Caco-2 (cell line): ENCODE data around the gene ADCY7. TPM values are rescaled to one million over a fixed set of nuclear protein-coding genes. Genes with fewer than 3 reads are reported as not detected.

Source experiments
- BruUV-seq: library from RNA; stranded (reverse); fragments of 400-500 nt; replicated peaks from 2 replicates; lab custom pipeline; 2021; lab: Mats Ljungman, UMichigan
- CTCF ChIA-PET: fragments of 300-600 bp; sonication (Branson Sonifier 250); formaldehyde crosslinking; loops from one replicate; lab custom pipeline; 2022; ENCODE audit warnings: antibody characterized with exemption; lab: Charles Lee
- POLR2A ChIA-PET: fragments of 300-600 bp; sonication (Branson Sonifier 250); formaldehyde crosslinking; loops from one replicate; lab custom pipeline; 2022; ENCODE audit warnings: antibody characterized with exemption; lab: Charles Lee
- DNase-seq, 2 experiments: peaks; one replicate each; pipeline versions ENCODE4 v3.0.0 to v3.0.0-alpha.2; 2020 to 2022
- H3K27me3 ChIP-seq: replicated peaks from 2 replicates; pipeline ENCODE4 v1.6.0; 2011; ENCODE audit warnings: low read length; ENCODE audit not compliant: control insufficient read depth, insufficient read depth
- H3K36me3 ChIP-seq: 2 replicates; pipeline ENCODE4 v1.5.1; 2011; ENCODE audit warnings: low read length; ENCODE audit not compliant: control insufficient read depth, insufficient read depth
- H3K4me1 ChIP-seq: fragments of 250-450 bp; sonication (Bioruptor Pico); 2 replicates; pipeline ENCODE4 v1.5.1; 2020; ENCODE audit warnings: mild to moderate bottlenecking
- H3K4me3 ChIP-seq: 2 replicates; pipeline ENCODE4 v1.5.1; 2011; ENCODE audit warnings: low read depth, mild to moderate bottlenecking, control low read depth, low read length
- H3K9me3 ChIP-seq: fragments of 250-450 bp; sonication (Bioruptor Pico); 2 replicates; pipeline ENCODE4 v1.5.1; 2020; ENCODE audit warnings: mild to moderate bottlenecking, moderate library complexity
- H3K27ac Mint-ChIP-seq: one replicate; pipeline ENCODE4 v1.8.0; 2022; ENCODE audit warnings: mixed read lengths; ENCODE audit not compliant: unreplicated experiment
- H3K27me3 Mint-ChIP-seq: one replicate; pipeline ENCODE4 v1.8.0; 2022; ENCODE audit warnings: mixed read lengths; ENCODE audit not compliant: insufficient read depth, unreplicated experiment
- H3K36me3 Mint-ChIP-seq: one replicate; pipeline ENCODE4 v1.8.0; 2022; ENCODE audit warnings: mild to moderate bottlenecking, mixed read lengths; ENCODE audit not compliant: insufficient read depth, unreplicated experiment
- H3K4me1 Mint-ChIP-seq: one replicate; pipeline ENCODE4 v1.8.0; 2022; ENCODE audit warnings: low read depth, mixed read lengths; ENCODE audit not compliant: unreplicated experiment
- H3K4me3 Mint-ChIP-seq: one replicate; pipeline ENCODE4 v1.8.0; 2022; ENCODE audit warnings: mild to moderate bottlenecking, moderate library complexity, mixed read lengths; ENCODE audit not compliant: unreplicated experiment
- H3K9me3 Mint-ChIP-seq: one replicate; pipeline ENCODE4 v1.8.0; 2022; ENCODE audit warnings: mixed read lengths; ENCODE audit not compliant: unreplicated experiment
- CTCF ChIP-seq, 2 experiments: fragments of 200-600 bp in 1 of 2; IDR thresholded peaks; 1 replicate in 1 of 2; 2 replicates in 1 of 2; pipeline versions ENCODE4 v1.5.1 to v1.8.0; 2011 to 2022; ENCODE audit warnings: antibody characterized with exemption in 1 of 2, control low read depth in 1 of 2, inconsistent platforms in 1 of 2, low read depth in 1 of 2, low read length in 1 of 2, mild to moderate bottlenecking in 1 of 2, moderate library complexity in 1 of 2; ENCODE audit not compliant: insufficient read depth in 1 of 2, severe bottlenecking in 1 of 2, unreplicated experiment in 1 of 2
- intact Hi-C: fragments of 100-400 bp; cut with micrococcal nuclease; formaldehyde crosslinking; loops from one replicate; pipeline ENCODE4 v1.10.0; 2022; ENCODE audit not compliant: unreplicated experiment
- total RNA-seq: library from RNA; stranded (reverse); gene quantifications from 2 replicates; pipeline ENCODE4 v1.2.3, GENCODE V29; 2022

The ADCY7 gene
- total RNA-seq, 1 experiment from 2014 or later = 54.2 TPM

GRCh38 chr16:50324345-50324744 lies 58.0 kb downstream of the ADCY7 start:
- CTCF ChIA-PET = interaction anchor here (1.0 kb wide), 1 partner anchor 482 kb away, joined by 3 read pairs; no protein-coding TSS in a partner anchor

GRCh38 chr16:50326264-50326663 lies 59.9 kb downstream of the ADCY7 start:
- H3K4me1 ChIP-seq = peaks cover 14% of the 10 kb centered on the region
- no TSS peak for BruUV-seq
- H3K4me3 ChIP-seq = no peak overlapping the region
- Mint-ChIP-seq H3K27ac (no peak overlapping the region), H3K27me3 (no peaks in the 10 kb centered on the region), H3K4me1 (peaks cover 30% of the 10 kb centered on the region), H3K4me3 (no peak overlapping the region), H3K9me3 (no peaks in the 10 kb centered on the region), H3K36me3 (peaks cover 71% of the 10 kb centered on the region)
- ChIA-PET CTCF (interaction anchor here (1.1 to 2.1 kb wide), 3 partner anchors 13 to 41 kb away, joined by 6 to 12 read pairs (median 9); no protein-coding TSS in a partner anchor), POLR2A (no interaction called here)
- H3K36me3 ChIP-seq = peaks cover 3% of the 10 kb centered on the region
- H3K27me3 ChIP-seq = no peaks in the 10 kb centered on the region
- no peak for TF ChIP-seq CTCF (IDR thresholded peaks at IDR 0.05; ENCODE audit: insufficient read depth in 1 of 2, low read depth in 1 of 2, low read length in 1 of 2, severe bottlenecking in 1 of 2, unreplicated experiment in 1 of 2)
- no peaks in the 10 kb centered on the region for H3K9me3 ChIP-seq
- intact Hi-C loops = loop anchor here (10.0 kb wide), 2 partner anchors 301 to 419 kb away; partner anchors contain the start of genes CNEP1R1 and CYLD
- no peak for DNase-seq

More at GRCh38 chr16:50324345-50324744, 58.0 kb downstream of the ADCY7 start:
- Mint-ChIP-seq H3K27ac (no peak overlapping the region), H3K27me3 (no peaks in the 10 kb centered on the region), H3K36me3 (peaks cover 79% of the 10 kb centered on the region), H3K9me3 (no peaks in the 10 kb centered on the region), H3K4me3 (no peak overlapping the region), H3K4me1 (peaks cover 20% of the 10 kb centered on the region)
- POLR2A ChIA-PET = no interaction called here
- DNase-seq = no peak
- Histone ChIP-seq H3K36me3 (peaks cover 3% of the 10 kb centered on the region), H3K9me3 (no peaks in the 10 kb centered on the region), H3K4me1 (peaks cover 4% of the 10 kb centered on the region; the same call in 1 of the 2 replicates), H3K4me3 (no peak overlapping the region), H3K27me3 (no peaks in the 10 kb centered on the region)
- BruUV-seq = no TSS peak
- no peak for TF ChIP-seq CTCF (IDR thresholded peaks at IDR 0.05; ENCODE audit: insufficient read depth in 1 of 2, low read depth in 1 of 2, low read length in 1 of 2, severe bottlenecking in 1 of 2, unreplicated experiment in 1 of 2)
- intact Hi-C loops = loop anchor here (10.0 kb wide), 2 partner anchors 300 to 420 kb away; partner anchors contain the start of genes CNEP1R1 and CYLD

GRCh38 chr16:50326835-50327465 lies 60.6 kb downstream of the ADCY7 start:
- Histone ChIP-seq H3K9me3 (no peaks in the 10 kb centered on the region), H3K27me3 (no peaks in the 10 kb centered on the region), H3K4me3 (no peak overlapping the region), H3K4me1 (peaks cover 14% of the 10 kb centered on the region), H3K36me3 (peaks cover 3% of the 10 kb centered on the region)
- peaks cover 71% of the 10 kb centered on the region for H3K36me3 Mint-ChIP-seq
- ChIA-PET POLR2A (no interaction called here), CTCF (interaction anchor here (0.5 to 2.1 kb wide), 9 partner anchors 12 to 479 kb away, joined by 3 to 12 read pairs (median 4); no protein-coding TSS in a partner anchor)
- peaks cover 30% of the 10 kb centered on the region for H3K4me1 Mint-ChIP-seq
- BruUV-seq = no TSS peak
- DNase-seq = peak in 1 of 2 experiments; percentile 53
- peak; percentile 57 to 76 for TF ChIP-seq CTCF (IDR thresholded peaks at IDR 0.05; ENCODE audit: insufficient read depth in 1 of 2, low read depth in 1 of 2, low read length in 1 of 2, severe bottlenecking in 1 of 2, unreplicated experiment in 1 of 2)
- H3K27ac Mint-ChIP-seq = no peak overlapping the region
- H3K9me3 Mint-ChIP-seq = no peaks in the 10 kb centered on the region
- no peaks in the 10 kb centered on the region for H3K27me3 Mint-ChIP-seq
- H3K4me3 Mint-ChIP-seq = no peak overlapping the region
- intact Hi-C loops = loop anchor here (10.0 kb wide), 2 partner anchors 302 to 418 kb away; partner anchors contain the start of genes CNEP1R1 and CYLD
